Tibial artery (tissue), 4 donors: ENCODE measurements around the gene LRFN2.

Experiments used
- DNase-seq, 2 donors: peaks; one replicate each; pipeline ENCODE4 v3.0.0-alpha.2; 2019
- H3K27ac ChIP-seq, 2 donors: fragments of 200-600 bp; sonication (generic) in 1 of 2; 1 replicate in 1 of 2; 2 replicates in 1 of 2; pipeline ENCODE4 v1.5.1; 2018 to 2019; ENCODE audit warnings: mild to moderate bottlenecking in 1 of 2
- H3K27me3 ChIP-seq, 2 donors: fragments of 200-600 bp; sonication (generic) in 1 of 2; one replicate each; pipeline versions ENCODE4 v1.5.1 to v1.6.0; 2016 to 2019
- H3K36me3 ChIP-seq, 3 donors: fragments of 200-600 bp; sonication (generic) in 2 of 3; one replicate each; pipeline ENCODE4 v1.5.1; 2016 to 2019; ENCODE audit warnings: mild to moderate bottlenecking in 2 of 3
- H3K4me1 ChIP-seq, 4 donors: fragments of 200-600 bp; sonication (generic) in 2 of 4; 1 replicate in 3 of 4; 2 replicates in 1 of 4; pipeline ENCODE4 v1.5.1; 2016 to 2019
- H3K4me3 ChIP-seq, 2 donors: fragments of 200-600 bp; sonication (generic) in 1 of 2; 1 replicate in 1 of 2; 2 replicates in 1 of 2; pipeline ENCODE4 v1.5.1; 2018 to 2019; ENCODE audit warnings: mild to moderate bottlenecking in 2 of 2
- H3K9me3 ChIP-seq, 3 donors: fragments of 200-600 bp; sonication (generic) in 1 of 3; one replicate each; pipeline ENCODE4 v1.5.1; 2016 to 2019
- CTCF ChIP-seq, 2 experiments: fragments of 200-600 bp in 1 of 2; fragments of 450-650 bp in 1 of 2; IDR thresholded peaks; one replicate each; pipeline ENCODE4 v1.5.1; 2017 to 2019; ENCODE audit warnings: antibody characterized with exemption in 2 of 2, mild to moderate bottlenecking in 1 of 2, moderate library complexity in 1 of 2
- intact Hi-C: fragments of 100-400 bp; cut with DNase I; formaldehyde crosslinking; loops from one replicate; pipeline ENCODE4 v1.15.0; 2023; ENCODE audit warnings: low total_unique reads

The LRFN2 gene

GRCh38 chr6:40422046-40422445, 165.1 kb downstream of the LRFN2 start:
- Histone ChIP-seq H3K9me3 (no peaks in the 10 kb centered on the region), H3K27ac (no peak overlapping the region), H3K27me3 (no peaks in the 10 kb centered on the region), H3K4me1 (no peaks in the 10 kb centered on the region), H3K36me3 (no peaks in the 10 kb centered on the region), H3K4me3 (no peak overlapping the region)
- no peak for TF ChIP-seq CTCF (IDR thresholded peaks at IDR 0.05)
- DNase-seq = peak in 1 of 2 donors; percentile 23
- intact Hi-C loops = no loop called here

- intact Hi-C loops = no loop called here
- H3K4me1 ChIP-seq = no peaks in the 10 kb centered on the region
- TF ChIP-seq CTCF (IDR thresholded peaks at IDR 0.05) = no peak
Observed at GRCh38 chr6:40419946-40420728, 167.0 kb downstream of the LRFN2 start.

GRCh38 chr6:40419377-40419776, 167.8 kb downstream of the LRFN2 start:
- Histone ChIP-seq H3K4me1 (no peaks in the 10 kb centered on the region), H3K36me3 (no peaks in the 10 kb centered on the region), H3K9me3 (no peaks in the 10 kb centered on the region), H3K4me3 (no peak overlapping the region), H3K27ac (no peak overlapping the region), H3K27me3 (no peaks in the 10 kb centered on the region)
- TF ChIP-seq CTCF (IDR thresholded peaks at IDR 0.05) = no peak
- peak in 1 of 2 donors; percentile 56 for DNase-seq
- intact Hi-C loops = no loop called here

More at GRCh38 chr6:40419946-40420728, 167.0 kb downstream of the LRFN2 start:
- Histone ChIP-seq H3K9me3 (no peaks in the 10 kb centered on the region), H3K36me3 (no peaks in the 10 kb centered on the region), H3K27me3 (no peaks in the 10 kb centered on the region), H3K4me3 (no peak overlapping the region), H3K27ac (no peak overlapping the region)
- DNase-seq = peak in 1 of 2 donors; percentile 25

GRCh38 chr6:40417031-40417430, 170.1 kb downstream of the LRFN2 start:
- no peak for TF ChIP-seq CTCF (IDR thresholded peaks at IDR 0.05)
- Histone ChIP-seq H3K36me3 (no peaks in the 10 kb centered on the region), H3K4me1 (no peaks in the 10 kb centered on the region), H3K9me3 (no peaks in the 10 kb centered on the region), H3K4me3 (no peak overlapping the region), H3K27me3 (peaks cover 0 to 5% of the 10 kb centered on the region in 2 donors), H3K27ac (no peak overlapping the region)
- DNase-seq = peak in 1 of 2 donors; percentile 56
- intact Hi-C loops = no loop called here

GRCh38 chr6:40414617-40415016, 172.5 kb downstream of the LRFN2 start:
- Histone ChIP-seq H3K4me3 (no peak overlapping the region), H3K36me3 (no peaks in the 10 kb centered on the region), H3K27ac (no peak overlapping the region), H3K4me1 (no peaks in the 10 kb centered on the region), H3K9me3 (no peaks in the 10 kb centered on the region), H3K27me3 (peaks cover 0 to 18% of the 10 kb centered on the region in 2 donors)
- DNase-seq = peak in 1 of 2 donors; percentile 23
- TF ChIP-seq CTCF (IDR thresholded peaks at IDR 0.05) = no peak
- intact Hi-C loops = no loop called here
